HepG2 (cell line): ENCODE results near the gene COX4I1.

ENCODE experiments used
- NCOA2 ChIP-seq: sonication (generic); formaldehyde crosslinking; IDR thresholded peaks from 2 replicates; pipeline ENCODE4 v1.8.0; 2022; ENCODE audit warnings: inconsistent platforms
- NFE2 ChIP-seq: sonication (generic); formaldehyde crosslinking; IDR thresholded peaks from 2 replicates; pipeline ENCODE4 v1.4.0; 2020; ENCODE audit warnings: missing genetic modification reagents
- PHF8 ChIP-seq: sonication (generic); formaldehyde crosslinking; IDR thresholded peaks from 2 replicates; pipeline ENCODE4 v1.5.0; 2020; ENCODE audit warnings: missing genetic modification reagents
- SIN3A ChIP-seq: IDR thresholded peaks from 2 replicates; pipeline ENCODE4 v1.6.1; 2011; ENCODE audit warnings: low read depth, mild to moderate bottlenecking, control low read depth, low read length, borderline replicate concordance
- SIN3B ChIP-seq: fragments of 150-350 bp; IDR thresholded peaks from 2 replicates; pipeline ENCODE4 v1.6.1; 2014; ENCODE audit warnings: low read length
- SP5 ChIP-seq: IDR thresholded peaks from 2 replicates; pipeline ENCODE4 v1.6.1; 2016; ENCODE audit warnings: low read depth, borderline replicate concordance
- THAP11 ChIP-seq: IDR thresholded peaks from 2 replicates; pipeline ENCODE4 v1.6.1; 2016; ENCODE audit warnings: missing biosample characterization, missing genetic modification reagents
- ZNF619 ChIP-seq: sonication (generic); formaldehyde crosslinking; IDR thresholded peaks from 2 replicates; pipeline ENCODE4 v1.4.0; 2020; ENCODE audit warnings: mild to moderate bottlenecking, missing genetic modification reagents
- ZNF782 ChIP-seq: sonication (generic); formaldehyde crosslinking; IDR thresholded peaks from 2 replicates; pipeline ENCODE4 v1.4.0; 2020; ENCODE audit warnings: missing genetic modification reagents, mild to moderate bottlenecking, borderline replicate concordance

DNA sequence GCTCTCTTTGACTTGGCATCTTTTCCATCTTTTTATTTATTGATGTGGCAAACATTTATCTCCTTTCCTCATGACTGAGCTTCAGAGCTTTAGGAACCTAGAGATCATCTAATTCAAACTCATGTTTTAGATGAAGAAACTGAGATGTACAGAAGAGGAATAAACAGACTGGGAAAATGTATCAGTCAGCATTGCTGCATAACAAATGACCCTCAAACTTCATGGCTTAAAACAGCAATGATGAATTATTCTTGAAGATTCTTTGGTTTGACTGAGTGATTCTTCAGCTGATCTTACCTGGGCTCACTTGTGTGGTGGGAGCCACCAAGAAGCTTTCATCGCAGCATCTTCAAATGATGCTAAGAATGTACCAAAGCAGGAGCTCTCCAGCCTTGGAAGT lies 55.4 kb downstream of the COX4I1 start:
- no peak for TF ChIP-seq NCOA2
- TF ChIP-seq SIN3A, result no peak
- TF ChIP-seq THAP11 (CRISPR knock-in tag), result no peak
- no peak for TF ChIP-seq ZNF619
- TF ChIP-seq ZNF782 (CRISPR knock-in tag), result no peak
- TF ChIP-seq PHF8 (CRISPR knock-in tag), result no peak
- no peak for TF ChIP-seq SP5
- no peak for TF ChIP-seq NFE2 (CRISPR knock-in tag)
- no peak for TF ChIP-seq SIN3B
